ENCODE results near the gene ESRP2.

Gene ESRP2

GRCh38 chr16:68246121-68246520 is 10.2 kb upstream of the ESRP2 start:
- TF ChIP-seq CTCF (IDR thresholded peaks at IDR 0.05) = no peak
- peak overlapping the region in 1 of 2 donors; percentile 92 for H3K27ac ChIP-seq
- DNase-seq (ENCODE audit: low spot score) = no peak
- peak overlapping the region; percentile 99 for H3K4me3 ChIP-seq

GRCh38 chr16:68244903-68245853 is 9.3 kb upstream of the ESRP2 start, which contains the start of gene PLA2G15:
TSS of gene PLA2G15 (plus strand) at chr16:68245373. CDS start at chr16:68245427, 54 bp downstream.
- H3K27ac ChIP-seq = peak within 1 kb of the TSS; percentile 58 to 92
- peak within 1 kb of the TSS; percentile 99 for H3K4me3 ChIP-seq
- no peak for TF ChIP-seq CTCF (IDR thresholded peaks at IDR 0.05)
- DNase-seq (ENCODE audit: low spot score) = peak; percentile 96

GRCh38 chr16:68244481-68244902 is 8.6 kb upstream of the ESRP2 start:
- DNase-seq (ENCODE audit: low spot score) = no peak
- peak overlapping the region; percentile 99 for H3K4me3 ChIP-seq
- TF ChIP-seq CTCF (IDR thresholded peaks at IDR 0.05) = no peak
- H3K27ac ChIP-seq = peak overlapping the region; percentile 58 to 92

- TF ChIP-seq CTCF (IDR thresholded peaks at IDR 0.05) = no peak
- DNase-seq (ENCODE audit: low spot score) = no peak
- Histone ChIP-seq H3K4me3 (no peak overlapping the region), H3K27ac (no peak overlapping the region)
Observed at GRCh38 chr16:68242926-68243858, 7.3 kb upstream of the ESRP2 start.

GRCh38 chr16:68242085-68242484 is 6.2 kb upstream of the ESRP2 start:
- DNase-seq (ENCODE audit: low spot score) = no peak
- H3K4me3 ChIP-seq = no peak overlapping the region
- H3K27ac ChIP-seq = no peak overlapping the region
- no peak for TF ChIP-seq CTCF (IDR thresholded peaks at IDR 0.05)

GRCh38 chr16:68238029-68238345 is 2.1 kb upstream of the ESRP2 start:
- no peak for DNase-seq (ENCODE audit: low spot score)
- Histone ChIP-seq H3K4me3 (peak overlapping the region; percentile 76), H3K27ac (peak overlapping the region; percentile 71 to 86)
- no peak for TF ChIP-seq CTCF (IDR thresholded peaks at IDR 0.05)

Measured in coronary artery (tissue), 2 donors.